ENCODE data around the gene TRPM7. TPM values are rescaled to one million over a fixed set of nuclear protein-coding genes. Genes with fewer than 3 reads are reported as not detected.

Gene TRPM7
- total RNA-seq, 1 donor from 2014 or later: 34.8 TPM

- Mint-ChIP-seq H3K9me3 (no peaks in the 10 kb centered on the region), H3K27ac (ENCODE audit: unreplicated experiment) (no peak overlapping the region), H3K36me3 (ENCODE audit: low read depth) (peaks cover 8% of the 10 kb centered on the region), H3K4me3 (no peak overlapping the region), H3K27me3 (ENCODE audit: low read depth) (no peaks in the 10 kb centered on the region), H3K4me1 (no peaks in the 10 kb centered on the region)
- TF ChIP-seq, protein P1, sequence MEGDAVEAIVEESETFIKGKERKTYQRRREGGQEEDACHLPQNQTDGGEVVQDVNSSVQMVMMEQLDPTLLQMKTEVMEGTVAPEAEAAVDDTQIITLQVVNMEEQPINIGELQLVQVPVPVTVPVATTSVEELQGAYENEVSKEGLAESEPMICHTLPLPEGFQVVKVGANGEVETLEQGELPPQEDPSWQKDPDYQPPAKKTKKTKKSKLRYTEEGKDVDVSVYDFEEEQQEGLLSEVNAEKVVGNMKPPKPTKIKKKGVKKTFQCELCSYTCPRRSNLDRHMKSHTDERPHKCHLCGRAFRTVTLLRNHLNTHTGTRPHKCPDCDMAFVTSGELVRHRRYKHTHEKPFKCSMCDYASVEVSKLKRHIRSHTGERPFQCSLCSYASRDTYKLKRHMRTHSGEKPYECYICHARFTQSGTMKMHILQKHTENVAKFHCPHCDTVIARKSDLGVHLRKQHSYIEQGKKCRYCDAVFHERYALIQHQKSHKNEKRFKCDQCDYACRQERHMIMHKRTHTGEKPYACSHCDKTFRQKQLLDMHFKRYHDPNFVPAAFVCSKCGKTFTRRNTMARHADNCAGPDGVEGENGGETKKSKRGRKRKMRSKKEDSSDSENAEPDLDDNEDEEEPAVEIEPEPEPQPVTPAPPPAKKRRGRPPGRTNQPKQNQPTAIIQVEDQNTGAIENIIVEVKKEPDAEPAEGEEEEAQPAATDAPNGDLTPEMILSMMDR (conservative IDR thresholded peaks at IDR 0.05): no peak
- DNase-seq (ENCODE audit: low read depth, low spot score): no peak
Observed at GRCh38 chr15:50563756-50564155, 122.8 kb downstream of the TRPM7 start.

- no peak for DNase-seq (ENCODE audit: low read depth, low spot score)
- H3K4me3 Mint-ChIP-seq: no peak overlapping the region
- H3K36me3 Mint-ChIP-seq (ENCODE audit: low read depth): peaks cover 6% of the 10 kb centered on the region
- H3K9me3 Mint-ChIP-seq: no peaks in the 10 kb centered on the region
- TF ChIP-seq, protein P1 (conservative IDR thresholded peaks at IDR 0.05): no peak
- H3K27ac Mint-ChIP-seq (ENCODE audit: unreplicated experiment): peak overlapping the region; percentile 21
- no peaks in the 10 kb centered on the region for H3K27me3 Mint-ChIP-seq (ENCODE audit: low read depth)
- no peaks in the 10 kb centered on the region for H3K4me1 Mint-ChIP-seq
Observed at GRCh38 chr15:50562735-50563640, 123.6 kb downstream of the TRPM7 start.

- DNase-seq (ENCODE audit: low read depth, low spot score): no peak
- Mint-ChIP-seq H3K36me3 (ENCODE audit: low read depth) (peaks cover 9% of the 10 kb centered on the region), H3K27ac (ENCODE audit: unreplicated experiment) (no peak overlapping the region), H3K4me3 (no peak overlapping the region), H3K27me3 (ENCODE audit: low read depth) (no peaks in the 10 kb centered on the region), H3K4me1 (no peaks in the 10 kb centered on the region), H3K9me3 (no peaks in the 10 kb centered on the region)
- TF ChIP-seq, protein P1 (conservative IDR thresholded peaks at IDR 0.05): no peak
Observed at GRCh38 chr15:50558012-50558411, 128.6 kb downstream of the TRPM7 start.

DNA sequence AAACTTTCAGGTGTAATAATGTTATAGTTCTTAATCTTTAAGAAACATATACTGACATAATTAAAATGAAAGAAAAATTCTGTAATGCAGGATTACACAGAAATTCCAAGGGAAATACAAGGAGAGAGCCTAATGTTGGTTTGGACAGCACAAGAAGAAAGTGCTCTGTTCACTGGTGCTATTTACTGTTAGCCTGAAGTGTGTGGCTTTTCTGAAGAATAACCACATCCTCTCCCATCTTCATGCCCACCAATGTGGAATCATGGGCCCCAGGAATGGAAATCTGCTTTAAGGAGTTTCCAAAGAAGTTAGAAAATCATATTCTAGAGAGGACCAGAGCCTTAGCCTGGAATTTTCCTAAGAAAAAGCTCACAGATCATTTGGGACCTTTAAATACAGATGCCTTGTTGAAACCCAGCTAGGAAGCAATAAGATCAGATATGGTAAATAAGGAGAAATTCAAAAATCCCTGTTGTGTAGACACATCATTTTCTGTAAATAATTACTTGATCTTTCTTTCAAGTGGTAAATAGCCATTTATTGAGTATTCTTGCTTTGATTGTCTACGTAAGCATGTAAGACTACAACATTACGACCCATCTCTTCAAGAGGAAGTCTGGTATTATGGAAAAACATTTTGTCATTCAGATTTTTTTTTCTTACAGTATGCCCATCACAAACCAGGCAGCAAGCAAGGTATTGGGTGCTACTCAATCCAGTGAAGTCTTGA is 129.8 kb downstream of the TRPM7 start:
- Mint-ChIP-seq H3K27me3 (ENCODE audit: low read depth) (no peaks in the 10 kb centered on the region), H3K9me3 (no peaks in the 10 kb centered on the region), H3K4me1 (no peaks in the 10 kb centered on the region), H3K4me3 (no peak overlapping the region), H3K27ac (ENCODE audit: unreplicated experiment) (no peak overlapping the region), H3K36me3 (ENCODE audit: low read depth) (peaks cover 9% of the 10 kb centered on the region)
- no peak for DNase-seq (ENCODE audit: low read depth, low spot score)
- TF ChIP-seq, protein P1 (conservative IDR thresholded peaks at IDR 0.05): no peak

DNA sequence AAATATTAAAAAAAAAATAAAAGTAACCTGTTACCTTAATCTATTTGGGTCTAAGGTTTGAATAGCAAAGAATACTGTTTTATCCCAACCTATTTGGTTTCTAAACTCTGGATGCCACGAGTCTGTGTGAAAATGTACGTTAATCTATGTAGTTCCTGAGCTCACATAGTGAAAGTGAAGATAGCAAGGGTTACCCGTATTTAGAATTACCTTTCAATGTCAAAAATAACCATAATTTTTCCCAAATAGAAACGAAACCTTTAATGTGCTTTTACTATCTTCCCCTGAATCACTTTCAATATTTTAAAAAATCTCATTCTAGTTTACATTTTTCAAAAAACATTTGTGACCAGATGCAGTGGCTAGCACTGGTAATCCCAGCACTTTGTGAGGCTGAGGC is 134.4 kb downstream of the TRPM7 start:
- Mint-ChIP-seq H3K4me3 (no peak overlapping the region), H3K27ac (ENCODE audit: unreplicated experiment) (no peak overlapping the region), H3K4me1 (no peaks in the 10 kb centered on the region), H3K36me3 (ENCODE audit: low read depth) (peaks cover 14% of the 10 kb centered on the region), H3K27me3 (ENCODE audit: low read depth) (no peaks in the 10 kb centered on the region), H3K9me3 (peaks cover 3% of the 10 kb centered on the region)
- no peak for DNase-seq (ENCODE audit: low read depth, low spot score)
- TF ChIP-seq, protein P1 (conservative IDR thresholded peaks at IDR 0.05): no peak
